Adrenal gland (tissue), 12 donors: ENCODE results near the gene PTCHD4. TPM values are rescaled to one million over a fixed set of nuclear protein-coding genes. Genes with fewer than 3 reads are reported as not detected.

Experiments used
- DNase-seq, 7 donors: peaks; one replicate each; pipeline ENCODE4 v3.0.0-alpha.2; 2019 to 2020
- H3K27ac ChIP-seq, 5 donors: fragments of 200-600 bp; sonication (generic) in 4 of 5; 1 replicate in 3 of 5; 2 replicates in 2 of 5; pipeline versions ENCODE4 v1.5.1 to v1.8.0; 2016 to 2020; ENCODE audit warnings: mild to moderate bottlenecking in 1 of 5
- H3K27me3 ChIP-seq: fragments of 200-600 bp; 2 replicates; pipeline ENCODE4 v1.8.0; 2021
- H3K36me3 ChIP-seq, 2 donors: fragments of 200-600 bp; replicated peaks in 1 of 2; 1 replicate in 1 of 2; 2 replicates in 1 of 2; pipeline versions ENCODE4 v1.5.1 to v1.8.0; 2018 to 2022
- H3K4me1 ChIP-seq, 2 donors: fragments of 200-600 bp; replicated peaks in 1 of 2; 1 replicate in 1 of 2; 2 replicates in 1 of 2; pipeline versions ENCODE4 v1.5.1 to v1.8.0; 2018 to 2021
- H3K4me3 ChIP-seq, 4 donors: fragments of 200-600 bp; sonication (generic) in 3 of 4; one replicate each; pipeline ENCODE4 v1.5.1; 2016 to 2018
- H3K9me3 ChIP-seq, 3 donors: fragments of 200-600 bp; sonication (generic) in 1 of 3; replicated peaks in 1 of 3; 1 replicate in 2 of 3; 2 replicates in 1 of 3; pipeline versions ENCODE4 v1.5.1 to v1.8.0; 2016 to 2021
- CTCF ChIP-seq, 6 experiments: fragments of 450-650 bp in 4 of 6; fragments of 200-600 bp in 2 of 6; sonication (generic) in 1 of 6; IDR thresholded peaks; 1 replicate in 5 of 6; 2 replicates in 1 of 6; pipeline versions ENCODE4 v1.5.1 to v1.8.0; 2016 to 2021; ENCODE audit warnings: antibody characterized with exemption in 6 of 6, mild to moderate bottlenecking in 2 of 6, moderate library complexity in 1 of 6
- POLR2A ChIP-seq, 2 donors: fragments of 450-650 bp; IDR thresholded peaks; one replicate each; pipeline ENCODE4 v1.6.1; 2017; ENCODE audit warnings: antibody characterized with exemption in 2 of 2, mild to moderate bottlenecking in 2 of 2, moderate library complexity in 1 of 2
- WGBS, 4 donors: extraction: QIAGEN DNeasy Blood & Tissue Kit in 2 of 4; methylation state at CpG; one replicate each; pipeline versions ENCODE4 v1.1.5 to v1.1.7; 2013 to 2017; 5-methylcytosine and 5-hydroxymethylcytosine counted together
- intact Hi-C, 2 donors: fragments of 100-400 bp; cut with DNase I; formaldehyde crosslinking; loops; one replicate each; pipeline versions ENCODE4 v1.14.1 to v1.15.0; 2022 to 2023
- polyA plus RNA-seq, 3 donors: library from polyadenylated mRNA; stranded (reverse); fragments of 200-250 nt in 2 of 3; fragments of 350-450 nt in 1 of 3; fragmentation: Illumina TruSeq in 1 of 3; extraction: RNeasy Lipid Tissue Mini Kit (QIAGEN cat#74804) in 1 of 3; gene quantifications; one replicate each; pipeline ENCODE4 v1.2.3, GENCODE V29; 2013 to 2014
- total RNA-seq, 9 donors: library from RNA; depleted of rRNA in 4 of 9; stranded (reverse); fragments of >200 nt in 4 of 9; fragments of 120-200 nt in 1 of 9; fragmentation: NEBNext Ultra II Directional in 1 of 9; extraction: Animal tissue kit (Norgen Biotek cat#: 25700) in 1 of 9; gene quantifications; one replicate each; pipeline versions ENCODE4 v1.1.0 to v1.2.4, GENCODE V29; 2013 to 2023
- donor health status: healthy with polysubstance abuse.
- donor health status: Bipolar disorder and iron deficiency.
- donor health status: DM: yes; HTN: yes; CAD: no.
- donor health status: DM: no; HTN: no; CAD: no.
- donor health status: DM: no; HTN: no; CAD: no.
- donor health status: DM: yes; HTN: yes; CAD: no.

The PTCHD4 gene
- total and polyA plus RNA-seq, 12 donors = 0.07 to 1.7 (median 0.27) TPM

GRCh38 chr6:48080227-48081009 lies 30.6 kb downstream of the PTCHD4 start:
- no peak overlapping the region for H3K4me3 ChIP-seq
- 68 to 81% (median 71%) methylated on average over 4 of the region's 4 CpGs for WGBS, 4 donors
- intact Hi-C loops = no loop called here
- no peaks in the 10 kb centered on the region for H3K4me1 ChIP-seq
- DNase-seq = no peak
- no peaks in the 10 kb centered on the region for H3K9me3 ChIP-seq
- TF ChIP-seq POLR2A (IDR thresholded peaks at IDR 0.05) (no peak), CTCF (IDR thresholded peaks at IDR 0.05) (no peak)
- H3K36me3 ChIP-seq = no peaks in the 10 kb centered on the region
- no peak overlapping the region for H3K27ac ChIP-seq
- H3K27me3 ChIP-seq = no peaks in the 10 kb centered on the region

- H3K9me3 ChIP-seq = no peaks in the 10 kb centered on the region
- DNase-seq = no peak
- no peak overlapping the region for H3K4me3 ChIP-seq
- no peaks in the 10 kb centered on the region for H3K27me3 ChIP-seq
- H3K4me1 ChIP-seq = no peaks in the 10 kb centered on the region
- no peaks in the 10 kb centered on the region for H3K36me3 ChIP-seq
- no peak overlapping the region for H3K27ac ChIP-seq
- TF ChIP-seq POLR2A (IDR thresholded peaks at IDR 0.05) (no peak), CTCF (IDR thresholded peaks at IDR 0.05) (no peak)
- intact Hi-C loops = no loop called here
Observed at GRCh38 chr6:48078120-48078519, 32.9 kb downstream of the PTCHD4 start.

DNA sequence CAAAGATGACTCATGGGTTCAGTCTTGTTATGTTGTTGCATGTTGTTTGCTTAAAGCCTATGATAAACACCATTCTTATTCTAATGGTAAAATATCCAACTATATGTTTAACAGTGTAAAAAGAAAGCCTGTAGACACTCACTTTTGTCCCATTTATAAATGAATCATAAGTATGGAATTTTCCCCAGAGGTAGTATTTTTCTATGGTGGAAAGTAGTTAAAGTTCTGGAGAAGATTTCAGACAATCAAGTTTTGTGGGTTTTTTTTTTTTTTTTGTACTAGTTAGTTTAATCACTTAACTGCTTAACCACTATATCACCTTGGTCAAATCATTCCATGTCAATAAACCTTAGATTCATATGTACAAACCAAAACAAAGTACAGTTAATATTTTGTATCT lies 35.8 kb downstream of the PTCHD4 start:
- H3K36me3 ChIP-seq = no peaks in the 10 kb centered on the region
- intact Hi-C loops = no loop called here

More for the DNA sequence above, 35.8 kb downstream of the PTCHD4 start:
- H3K27ac ChIP-seq = no peak overlapping the region
- no peak for DNase-seq
- no peak for TF ChIP-seq POLR2A (IDR thresholded peaks at IDR 0.05)
- no peak for TF ChIP-seq CTCF (IDR thresholded peaks at IDR 0.05)
- peaks cover 8% of the 10 kb centered on the region for H3K27me3 ChIP-seq
- H3K9me3 ChIP-seq = no peaks in the 10 kb centered on the region
- no peaks in the 10 kb centered on the region for H3K4me1 ChIP-seq
- no peak overlapping the region for H3K4me3 ChIP-seq
